LNCaP clone FGC (cell line): ENCODE measurements around the gene RFTN1.
A peak's percentile ranks its signal among the peaks of the same experiment; 100 is the strongest.

Source experiments
- DNase-seq: peaks from one replicate; pipeline ENCODE4 v3.0.0-alpha.2; 2011; ENCODE audit warnings: low read depth
- H3K4me3 ChIP-seq: 2 replicates; pipeline ENCODE4 v1.5.1; 2011; ENCODE audit warnings: mild to moderate bottlenecking, low read depth, low read length, control low read depth
- CTCF ChIP-seq: IDR thresholded peaks from 2 replicates; pipeline ENCODE4 v1.5.1; 2012; ENCODE audit warnings: mild to moderate bottlenecking; ENCODE audit not compliant: control insufficient read depth, insufficient read depth; ENCODE audit errors: extremely low read depth

The RFTN1 gene

GRCh38 chr3:16297997-16298885, 215.3 kb downstream of the RFTN1 start:
- no peak for TF ChIP-seq CTCF
- DNase-seq = no peak
- no peak overlapping the region for H3K4me3 ChIP-seq

GRCh38 chr3:16295298-16295890, 218.1 kb downstream of the RFTN1 start:
- no peak for TF ChIP-seq CTCF
- no peak for DNase-seq
- no peak overlapping the region for H3K4me3 ChIP-seq

- no peak for TF ChIP-seq CTCF
- no peak overlapping the region for H3K4me3 ChIP-seq
- DNase-seq = no peak
Observed at GRCh38 chr3:16294844-16295243, 218.7 kb downstream of the RFTN1 start.

GRCh38 chr3:16290827-16291196, 222.7 kb downstream of the RFTN1 start:
- no peak for DNase-seq
- no peak overlapping the region for H3K4me3 ChIP-seq
- TF ChIP-seq CTCF = no peak

GRCh38 chr3:16290007-16290826, 223.3 kb downstream of the RFTN1 start:
- no peak overlapping the region for H3K4me3 ChIP-seq
- peak; percentile 86 for TF ChIP-seq CTCF
- DNase-seq = peak; percentile 21

- no peak for DNase-seq
- H3K4me3 ChIP-seq = no peak overlapping the region
- TF ChIP-seq CTCF = no peak
Observed at GRCh38 chr3:16289144-16289889, 224.2 kb downstream of the RFTN1 start.
